Keratinocyte (primary cell): ENCODE data around the gene ADGRB3. TPM values are rescaled to one million over a fixed set of nuclear protein-coding genes. Genes with fewer than 3 reads are reported as not detected.

Source experiments
- DNase-seq: peaks from one replicate; pipeline ENCODE4 v3.0.0-alpha.2; 2011; ENCODE audit warnings: low read depth, missing footprints, low spot score
- FAIRE-seq: peaks from 2 replicates; lab custom pipeline; 2011; peaks lifted over from hg19 to GRCh38; lab: Jason Lieb, UNC
- H2AFZ ChIP-seq: 2 replicates; pipeline ENCODE4 v1.6.0; 2012; ENCODE audit warnings: low read length, control low read depth, inconsistent platforms; ENCODE audit not compliant: control insufficient read depth
- H3K27ac ChIP-seq: 2 replicates; pipeline ENCODE4 v1.5.1; 2011; ENCODE audit warnings: low read length; ENCODE audit not compliant: control insufficient read depth, insufficient read depth
- H3K27me3 ChIP-seq: 3 replicates; pipeline ENCODE4 v1.6.0; 2011; ENCODE audit warnings: low read length; ENCODE audit not compliant: control insufficient read depth, insufficient read depth; ENCODE audit errors: extremely low read depth
- H3K36me3 ChIP-seq, 2 experiments: 2 replicates in 1 of 2; 3 replicates in 1 of 2; pipeline ENCODE4 v1.5.1; 2011; ENCODE audit warnings: low read length in 2 of 2, mild to moderate bottlenecking in 1 of 2; ENCODE audit not compliant: control insufficient read depth in 2 of 2, insufficient read depth in 2 of 2; ENCODE audit errors: extremely low read depth in 1 of 2
- H3K4me1 ChIP-seq: 3 replicates; pipeline ENCODE4 v1.5.1; 2011; ENCODE audit warnings: low read length; ENCODE audit not compliant: control insufficient read depth, insufficient read depth; ENCODE audit errors: extremely low read depth
- H3K4me2 ChIP-seq: 3 replicates; pipeline ENCODE4 v1.6.0; 2011; ENCODE audit warnings: low read depth, low read length; ENCODE audit not compliant: control insufficient read depth, insufficient read depth; ENCODE audit errors: extremely low read depth
- H3K4me3 ChIP-seq, 3 experiments: fragments of 200-600 bp in 1 of 3; sonication (generic) in 1 of 3; 2 replicates in 2 of 3; 3 replicates in 1 of 3; pipeline ENCODE4 v1.5.1; 2011 to 2016; ENCODE audit warnings: low read length in 3 of 3, mild to moderate bottlenecking in 3 of 3, control low read depth in 2 of 3, inconsistent platforms in 1 of 3, low read depth in 1 of 3, mixed read lengths in 1 of 3, mixed run types in 1 of 3, moderate library complexity in 1 of 3; ENCODE audit not compliant: control insufficient read depth in 2 of 3, insufficient read depth in 2 of 3; ENCODE audit errors: extremely low read depth in 1 of 3
- H3K79me2 ChIP-seq: 2 replicates; pipeline ENCODE4 v1.6.0; 2012; ENCODE audit warnings: low read length; ENCODE audit not compliant: control insufficient read depth, insufficient read depth
- H3K9ac ChIP-seq: 3 replicates; pipeline ENCODE4 v1.6.0; 2011; ENCODE audit warnings: low read length; ENCODE audit not compliant: control insufficient read depth, insufficient read depth; ENCODE audit errors: extremely low read depth
- H3K9me1 ChIP-seq: 3 replicates; pipeline ENCODE4 v1.6.0; 2011; ENCODE audit warnings: low read length; ENCODE audit not compliant: control insufficient read depth, insufficient read depth; ENCODE audit errors: extremely low read depth
- H3K9me3 ChIP-seq: 2 replicates; pipeline ENCODE4 v1.5.1; 2012; ENCODE audit warnings: low read depth, low read length; ENCODE audit not compliant: control insufficient read depth
- H4K20me1 ChIP-seq: 3 replicates; pipeline ENCODE4 v1.6.0; 2011; ENCODE audit warnings: low read length; ENCODE audit not compliant: control insufficient read depth, insufficient read depth; ENCODE audit errors: extremely low read depth
- CTCF ChIP-seq, 3 experiments: IDR thresholded peaks in 1 of 3; conservative IDR thresholded peaks in 1 of 3; optimal IDR thresholded peaks in 1 of 3; 2 replicates in 2 of 3; 3 replicates in 1 of 3; pipeline versions ENCODE3 to v1.5.1; 2011; ENCODE audit warnings: low read length in 3 of 3, mild to moderate bottlenecking in 3 of 3, moderate library complexity in 2 of 3, control low read depth in 1 of 3, inconsistent platforms in 1 of 3; ENCODE audit not compliant: insufficient read depth in 2 of 3; ENCODE audit errors: extremely low read depth in 1 of 3
- EZH2 ChIP-seq: IDR thresholded peaks from one replicate; pipeline ENCODE4 v1.6.1; 2012; ENCODE audit warnings: inconsistent platforms, mild to moderate bottlenecking, low read length, moderate library complexity
- dilution Hi-C: fragments of 300-500 bp; cut with MboI; formaldehyde crosslinking; loops from one replicate; pipeline ENCODE4 v1.7.0; 2020; ENCODE audit warnings: low sequenced_read_pairs; ENCODE audit not compliant: extremely low pct_ligation_motif_present
- polyA plus RNA-seq, 5 experiments: library from polyadenylated mRNA; depleted of rRNA in 3 of 5; stranded (reverse) in 3 of 5; stranded (forward) in 1 of 5; unstranded in 1 of 5; fragments of >200 nt; gene quantifications; 1 replicate in 1 of 5; 2 replicates in 3 of 5; 3 replicates in 1 of 5; pipeline versions ENCODE4 v1.2.1 to v1.2.3, GENCODE V29; 2011 to 2012; ENCODE audit warnings: missing spikeins in 2 of 5, low read depth in 1 of 5, low replicate concordance in 1 of 5

The ADGRB3 gene
- polyA plus RNA-seq, 1 donor (not counting 4 experiments of a cell fraction or from before 2014, with no cell fraction given): not detected

- Histone ChIP-seq H2AFZ (no peak overlapping the region), H3K9me3 (no peaks in the 10 kb centered on the region), H3K9me1 (no peaks in the 10 kb centered on the region), H3K79me2 (no peaks in the 10 kb centered on the region), H3K9ac (no peak overlapping the region), H3K4me3 (no peak overlapping the region), H4K20me1 (no peaks in the 10 kb centered on the region), H3K27me3 (no peaks in the 10 kb centered on the region), H3K36me3 (no peaks in the 10 kb centered on the region), H3K4me1 (no peaks in the 10 kb centered on the region), H3K4me2 (no peak overlapping the region), H3K27ac (no peak overlapping the region)
- dilution Hi-C loops: no loop called here
- no peak for DNase-seq
- no peak for TF ChIP-seq EZH2
- TF ChIP-seq CTCF (optimal IDR thresholded peaks at IDR 0.05 in 1 of 3, IDR thresholded peaks at IDR 0.05 in 1 of 3, conservative IDR thresholded peaks at IDR 0.05 in 1 of 3; ENCODE audit: extremely low read depth in 1 of 3, insufficient read depth in 2 of 3, low read length in 3 of 3): no peak
- FAIRE-seq: no peak
Observed at GRCh38 chr6:68994521-68994920, 359.4 kb downstream of the ADGRB3 start.

- dilution Hi-C loops: no loop called here
- no peak overlapping the region for H3K27ac ChIP-seq
- H3K4me2 ChIP-seq: no peak overlapping the region
- DNase-seq: no peak
- TF ChIP-seq CTCF (optimal IDR thresholded peaks at IDR 0.05 in 1 of 3, IDR thresholded peaks at IDR 0.05 in 1 of 3, conservative IDR thresholded peaks at IDR 0.05 in 1 of 3; ENCODE audit: extremely low read depth in 1 of 3, insufficient read depth in 2 of 3, low read length in 3 of 3) (no peak), EZH2 (no peak)
- H3K27me3 ChIP-seq: no peaks in the 10 kb centered on the region
- no peaks in the 10 kb centered on the region for H3K4me1 ChIP-seq
- no peaks in the 10 kb centered on the region for H4K20me1 ChIP-seq
- H2AFZ ChIP-seq: no peak overlapping the region
- no peaks in the 10 kb centered on the region for H3K9me3 ChIP-seq
- no peaks in the 10 kb centered on the region for H3K79me2 ChIP-seq
- no peaks in the 10 kb centered on the region for H3K9me1 ChIP-seq
- FAIRE-seq: no peak
- H3K4me3 ChIP-seq: no peak overlapping the region
- no peak overlapping the region for H3K9ac ChIP-seq
- no peaks in the 10 kb centered on the region for H3K36me3 ChIP-seq
Observed at GRCh38 chr6:69005199-69005598, 370.1 kb downstream of the ADGRB3 start.
